K562 (cell line): ENCODE data around the gene RAI14. TPM values are rescaled to one million over a fixed set of nuclear protein-coding genes. Genes with fewer than 3 reads are reported as not detected.
A peak's percentile ranks its signal among the peaks of the same experiment; 100 is the strongest.

ENCODE experiments used
- ATAC-seq: fragments of 200-7000 bp; cut with Tn5 transposase; 3 replicates; pipeline ENCODE4 v1.9.1; 2020; ENCODE audit warnings: moderate library complexity
- BruUV-seq: library from RNA; stranded (reverse); fragments of 400-500 nt; replicated peaks from 2 replicates; lab custom pipeline; 2021; lab: Mats Ljungman, UMichigan
- CTCF ChIA-PET: fragments of 300-600 bp; formaldehyde crosslinking; extraction: SDS; loops from one replicate; lab custom pipeline; 2021; ENCODE audit warnings: low intra/inter-chr PET ratio; lab: Yijun Ruan, JAX
- POLR2A ChIA-PET: fragments of 300-600, 350-650 bp; sonication (Branson Sonifier 250); formaldehyde crosslinking; extraction: SDS; loops from one replicate; lab custom pipeline; 2021; ENCODE audit warnings: antibody characterized with exemption, inconsistent platforms; lab: Yijun Ruan, JAX
- DNase-seq, 4 experiments: peaks; one replicate each; pipeline versions ENCODE4 v3.0.0 to v3.0.0-alpha.2; 2011 to 2018; ENCODE audit warnings: low spot score in 3 of 4, mixed read lengths in 3 of 4; ENCODE audit errors: extremely low read depth in 1 of 4
- FAIRE-seq: peaks from 2 replicates; lab custom pipeline; 2011; peaks lifted over from hg19 to GRCh38; lab: Jason Lieb, UNC
- H2AFZ ChIP-seq: 2 replicates; pipeline ENCODE4 v1.6.0; 2011; ENCODE audit warnings: low read depth, low read length, control low read depth, inconsistent platforms
- H3K27ac ChIP-seq: fragments of 200-600 bp; 3 replicates; pipeline ENCODE4 v1.8.0; 2011; ENCODE audit warnings: low read depth, mild to moderate bottlenecking, control low read depth, inconsistent platforms, low read length, moderate library complexity, mixed read lengths; ENCODE audit errors: extremely low read depth
- H3K27me3 ChIP-seq, 2 experiments: fragments of 300-600 bp in 1 of 2; 2 replicates in 1 of 2; 3 replicates in 1 of 2; pipeline versions ENCODE4 v1.6.0 to v1.8.0; 2011; ENCODE audit warnings: inconsistent platforms in 2 of 2, low read length in 2 of 2, mild to moderate bottlenecking in 1 of 2, mixed read lengths in 1 of 2, moderate library complexity in 1 of 2; ENCODE audit not compliant: control insufficient read depth in 2 of 2, insufficient read depth in 2 of 2
- H3K36me3 ChIP-seq: fragments of 300-600 bp; 3 replicates; pipeline ENCODE4 v1.8.0; 2011; ENCODE audit warnings: mild to moderate bottlenecking, low read length, inconsistent platforms; ENCODE audit not compliant: control insufficient read depth, insufficient read depth
- H3K4me1 ChIP-seq, 2 experiments: fragments of 200-600 bp in 1 of 2; replicated peaks in 1 of 2; 2 replicates in 1 of 2; 3 replicates in 1 of 2; pipeline versions ENCODE4 v1.5.1 to v1.8.0; 2011; ENCODE audit warnings: inconsistent platforms in 2 of 2, low read length in 2 of 2, mild to moderate bottlenecking in 1 of 2, mixed read lengths in 1 of 2, moderate library complexity in 1 of 2; ENCODE audit not compliant: control insufficient read depth in 2 of 2, insufficient read depth in 2 of 2
- H3K4me2 ChIP-seq: 2 replicates; pipeline ENCODE4 v1.6.1; 2011; ENCODE audit warnings: low read length, control low read depth, inconsistent platforms, mixed read lengths; ENCODE audit not compliant: insufficient read depth
- H3K4me3 ChIP-seq: fragments of 200-600 bp; sonication (generic), shearing (Covaris generic); 2 replicates; pipeline ENCODE4 v1.5.1; 2016; ENCODE audit warnings: control low read depth, inconsistent platforms
- H3K79me2 ChIP-seq: fragments of 200-600 bp; 3 replicates; pipeline ENCODE4 v1.8.0; 2011; ENCODE audit warnings: low read length, inconsistent platforms; ENCODE audit not compliant: control insufficient read depth, insufficient read depth
- H3K9ac ChIP-seq, 2 experiments: 2 replicates each; pipeline versions ENCODE4 v1.6.0 to v1.6.1; 2011; ENCODE audit warnings: low read depth in 2 of 2, low read length in 2 of 2, control low read depth in 1 of 2, inconsistent platforms in 1 of 2, mild to moderate bottlenecking in 1 of 2, mixed read lengths in 1 of 2; ENCODE audit not compliant: insufficient read depth in 1 of 2
- H3K9me1 ChIP-seq: one replicate; pipeline ENCODE4 v1.6.0; 2011; ENCODE audit warnings: inconsistent platforms, mild to moderate bottlenecking, low read length, moderate library complexity; ENCODE audit not compliant: control insufficient read depth, insufficient read depth
- H3K9me3 ChIP-seq: replicated peaks from 2 replicates; pipeline ENCODE4 v1.5.1; 2011; ENCODE audit warnings: low read depth, low read length, inconsistent platforms; ENCODE audit not compliant: control insufficient read depth, insufficient read depth
- H4K20me1 ChIP-seq: replicated peaks from 2 replicates; pipeline ENCODE4 v1.6.1; 2011; ENCODE audit warnings: low read length, inconsistent platforms, mixed read lengths; ENCODE audit not compliant: control insufficient read depth, insufficient read depth
- HINFP ChIP-seq: fragments of 450-650 bp; conservative IDR thresholded peaks from 2 replicates; pipeline ENCODE4 v1.6.1; 2016; ENCODE audit warnings: missing genetic modification characterization, low read depth, mild to moderate bottlenecking, control low read depth, missing compliant biosample characterization
- PKNOX1 ChIP-seq: fragments of 450-650 bp; IDR thresholded peaks from 2 replicates; pipeline ENCODE4 v1.6.1; 2016
- ZNF239 ChIP-seq: fragments of 250-450 bp; sonication (Bioruptor Pico); IDR thresholded peaks from 2 replicates; pipeline ENCODE4 v1.4.0; 2020; ENCODE audit warnings: mild to moderate bottlenecking
- WGBS: fragments of 100-300 bp; shearing (Covaris generic); methylation state at CpG from one replicate; pipeline ENCODE4 v1.1.6; 2016; ENCODE audit warnings: low coverage, mixed read lengths; ENCODE audit not compliant: insufficient coverage; ENCODE audit errors: missing lambda C conversion rate; 5-methylcytosine and 5-hydroxymethylcytosine counted together
- in situ Hi-C: fragments of 300-500 bp; cut with MboI; formaldehyde crosslinking; loops from 4 replicates; pipeline ENCODE4 v1.15.0; 2018; ENCODE audit warnings: inconsistent platforms, mixed read lengths
- intact Hi-C: fragments of 100-400 bp; cut with micrococcal nuclease; formaldehyde crosslinking; loops from 2 replicates; pipeline ENCODE4 v1.14.2; 2022
- polyA plus RNA-seq, 8 experiments: library from polyadenylated mRNA; depleted of rRNA in 4 of 8; stranded (reverse) in 5 of 8; unstranded in 3 of 8; fragments of >200 nt; fragmentation: Nextera tagmentation in 2 of 8; fragmentation: Illumina TruSeq in 1 of 8; extraction: Ambion mirVana in 2 of 8; extraction: Trizol in 1 of 8; gene quantifications; 2 replicates each; pipeline versions ENCODE4 v1.2.1 to v1.2.3, GENCODE V29; 2011 to 2014; ENCODE audit warnings: inconsistent platforms in 1 of 8, missing spikeins in 1 of 8
- total RNA-seq, 7 experiments: library from RNA; depleted of rRNA in 6 of 7; stranded (reverse); fragments of >200 nt in 6 of 7; fragmentation: Illumina TruSeq in 2 of 7; extraction: Trizol in 2 of 7; gene quantifications; 2 replicates each; pipeline versions ENCODE4 v1.2.1 to v1.2.3, GENCODE V29; 2011 to 2021; ENCODE audit warnings: low replicate concordance in 1 of 7

Gene RAI14
- total and polyA plus RNA-seq, 9 of the 15 experiments (the other 6 are each of a cell fraction or from before 2014, with no cell fraction given): 11.3 to 82.5 (median 34.8) TPM

- ChIA-PET CTCF (no interaction called here), POLR2A (no interaction called here)
- H3K4me3 ChIP-seq: no peak overlapping the region
- no peak for DNase-seq
- no peaks in the 10 kb centered on the region for H4K20me1 ChIP-seq
- H3K4me2 ChIP-seq: no peak overlapping the region
- intact Hi-C loops: no loop called here
- peaks cover 17% of the 10 kb centered on the region; the same call in 2 of the 3 replicates for H3K36me3 ChIP-seq
- H2AFZ ChIP-seq: no peak overlapping the region
- H3K4me1 ChIP-seq: no peaks in the 10 kb centered on the region
- H3K9ac ChIP-seq: no peak overlapping the region
- no peaks in the 10 kb centered on the region for H3K27me3 ChIP-seq
- FAIRE-seq: no peak
- no peaks in the 10 kb centered on the region for H3K79me2 ChIP-seq
- in situ Hi-C loops: no loop called here
- no peak for ATAC-seq
- no peak overlapping the region for H3K27ac ChIP-seq
- WGBS: 76% methylated on average over 20 of the region's 20 CpGs
- BruUV-seq: no TSS peak
- peak; percentile 43; the same call in 1 of the 2 replicates for TF ChIP-seq PKNOX1
- TF ChIP-seq HINFP (tag): no peak
- TF ChIP-seq ZNF239: no peak
- H3K9me3 ChIP-seq: no peaks in the 10 kb centered on the region
- no peaks in the 10 kb centered on the region for H3K9me1 ChIP-seq
These were observed 100.9 kb downstream of the RAI14 start for GRCh38 chr5:34756781-34757624.
